ENCODE results near the gene NCOA7. TPM values are rescaled to one million over a fixed set of nuclear protein-coding genes. Genes with fewer than 3 reads are reported as not detected.

NCOA7 gene
- total RNA-seq, 1 experiment from 2014 or later: 37.3 TPM

DNA sequence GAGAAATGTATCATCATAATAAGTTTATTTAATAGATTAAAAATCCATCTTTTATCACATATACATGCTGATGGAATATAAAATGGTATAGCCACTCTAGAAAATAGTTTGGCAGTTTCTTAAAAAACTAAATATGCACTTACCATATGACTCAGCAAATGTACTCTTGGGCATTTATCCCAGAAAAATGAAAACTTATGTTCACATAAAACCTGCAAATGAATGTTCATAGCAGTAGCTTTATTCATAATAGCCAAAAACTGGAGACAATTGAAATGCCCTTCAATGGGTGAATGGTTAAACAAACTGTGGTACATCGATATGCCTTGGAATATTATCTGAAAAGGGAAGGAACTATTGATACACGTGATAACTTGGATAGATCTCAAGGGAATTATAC, 6.4 kb upstream of the NCOA7 start:
- no peaks in the 10 kb centered on the region for H3K36me3 ChIP-seq (ENCODE audit: control insufficient read depth, insufficient read depth, low read length)
- H3K27me3 ChIP-seq (ENCODE audit: control insufficient read depth, insufficient read depth, low read length): no peaks in the 10 kb centered on the region
- in situ Hi-C loops (cut with HindIII; ENCODE audit: low pct_unique_long_range_greater_than_20kb, low sequenced_read_pairs): no loop called here
- ATAC-seq: no peak
- no peak overlapping the region for H3K27ac ChIP-seq (ENCODE audit: low read length)
- no peak for DNase-seq (ENCODE audit: low read depth, low spot score)
- TF ChIP-seq SIN3A (IDR thresholded peaks at IDR 0.05; ENCODE audit: borderline replicate concordance, insufficient read depth, low read depth, low read length) (no peak), POLR2AphosphoS5 (IDR thresholded peaks at IDR 0.05; ENCODE audit: low read depth, low read length) (no peak), TCF7L2 (IDR thresholded peaks at IDR 0.05; ENCODE audit: low read depth, low read length) (no peak), CTCF (IDR thresholded peaks at IDR 0.05) (no peak)
- TF ChIP-seq, protein P1, sequence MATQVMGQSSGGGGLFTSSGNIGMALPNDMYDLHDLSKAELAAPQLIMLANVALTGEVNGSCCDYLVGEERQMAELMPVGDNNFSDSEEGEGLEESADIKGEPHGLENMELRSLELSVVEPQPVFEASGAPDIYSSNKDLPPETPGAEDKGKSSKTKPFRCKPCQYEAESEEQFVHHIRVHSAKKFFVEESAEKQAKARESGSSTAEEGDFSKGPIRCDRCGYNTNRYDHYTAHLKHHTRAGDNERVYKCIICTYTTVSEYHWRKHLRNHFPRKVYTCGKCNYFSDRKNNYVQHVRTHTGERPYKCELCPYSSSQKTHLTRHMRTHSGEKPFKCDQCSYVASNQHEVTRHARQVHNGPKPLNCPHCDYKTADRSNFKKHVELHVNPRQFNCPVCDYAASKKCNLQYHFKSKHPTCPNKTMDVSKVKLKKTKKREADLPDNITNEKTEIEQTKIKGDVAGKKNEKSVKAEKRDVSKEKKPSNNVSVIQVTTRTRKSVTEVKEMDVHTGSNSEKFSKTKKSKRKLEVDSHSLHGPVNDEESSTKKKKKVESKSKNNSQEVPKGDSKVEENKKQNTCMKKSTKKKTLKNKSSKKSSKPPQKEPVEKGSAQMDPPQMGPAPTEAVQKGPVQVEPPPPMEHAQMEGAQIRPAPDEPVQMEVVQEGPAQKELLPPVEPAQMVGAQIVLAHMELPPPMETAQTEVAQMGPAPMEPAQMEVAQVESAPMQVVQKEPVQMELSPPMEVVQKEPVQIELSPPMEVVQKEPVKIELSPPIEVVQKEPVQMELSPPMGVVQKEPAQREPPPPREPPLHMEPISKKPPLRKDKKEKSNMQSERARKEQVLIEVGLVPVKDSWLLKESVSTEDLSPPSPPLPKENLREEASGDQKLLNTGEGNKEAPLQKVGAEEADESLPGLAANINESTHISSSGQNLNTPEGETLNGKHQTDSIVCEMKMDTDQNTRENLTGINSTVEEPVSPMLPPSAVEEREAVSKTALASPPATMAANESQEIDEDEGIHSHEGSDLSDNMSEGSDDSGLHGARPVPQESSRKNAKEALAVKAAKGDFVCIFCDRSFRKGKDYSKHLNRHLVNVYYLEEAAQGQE (IDR thresholded peaks at IDR 0.05; ENCODE audit: insufficient read depth in 1 of 2, low read depth in 2 of 2, low read length in 1 of 2): no peak
- ChIA-PET CTCF (interaction anchor here (0.6 to 2.4 kb wide), 2 partner anchors 172 to 553 kb away, joined by 3 to 6 read pairs; partner anchors contain the start of gene HINT3), POLR2A (interaction anchor here (0.7 kb wide), 1 partner anchor 101 kb away, joined by 4 read pairs; no protein-coding TSS in a partner anchor)
- H3K4me1 ChIP-seq (ENCODE audit: control insufficient read depth, insufficient read depth, low read length): peaks cover 10% of the 10 kb centered on the region
- H3K9me3 ChIP-seq (ENCODE audit: control insufficient read depth, insufficient read depth, low read depth, low read length): no peaks in the 10 kb centered on the region
- H3K4me3 ChIP-seq (ENCODE audit: low read depth in 2 of 2, low read length in 2 of 2): no peak overlapping the region
- intact Hi-C loops (cut with micrococcal nuclease; ENCODE audit: unreplicated experiment): loop anchor here (5.0 kb wide), 1 partner anchor 188 kb away; no protein-coding TSS in a partner anchor
- BruUV-seq (replicated peaks): no TSS peak

DNA sequence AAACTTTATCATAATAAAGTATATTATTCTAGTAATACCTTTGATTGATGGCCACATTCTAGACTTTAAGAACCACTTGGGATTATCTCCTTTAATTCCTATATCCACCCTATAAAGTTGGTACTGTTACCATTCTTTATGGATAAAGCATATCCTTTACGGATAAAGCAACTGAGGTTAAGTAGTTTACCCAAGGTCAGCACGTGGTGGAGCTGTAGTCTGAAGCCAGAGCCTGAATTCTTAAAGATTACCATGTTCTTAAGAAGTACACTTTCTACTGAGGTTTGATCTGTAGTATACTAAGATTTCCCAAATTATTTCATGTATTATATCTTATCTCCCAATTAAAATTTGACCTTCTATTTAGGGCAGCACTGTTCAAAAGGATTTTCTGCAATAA, 3.0 kb upstream of the NCOA7 start:
- ChIA-PET CTCF (interaction anchor here (0.6 kb wide), 1 partner anchor 616 kb away, joined by 8 read pairs; no protein-coding TSS in a partner anchor), POLR2A (no interaction called here)
- no peak for ATAC-seq
- DNase-seq (ENCODE audit: low read depth, low spot score): no peak
- Histone ChIP-seq H3K4me3 (ENCODE audit: low read depth in 2 of 2, low read length in 2 of 2) (no peak overlapping the region), H3K9me3 (ENCODE audit: control insufficient read depth, insufficient read depth, low read depth, low read length) (no peaks in the 10 kb centered on the region), H3K4me1 (ENCODE audit: control insufficient read depth, insufficient read depth, low read length) (peaks cover 24% of the 10 kb centered on the region), H3K27ac (ENCODE audit: low read length) (no peak overlapping the region), H3K36me3 (ENCODE audit: control insufficient read depth, insufficient read depth, low read length) (no peaks in the 10 kb centered on the region; the same call in 1 of the 2 replicates), H3K27me3 (ENCODE audit: control insufficient read depth, insufficient read depth, low read length) (no peaks in the 10 kb centered on the region)
- in situ Hi-C loops (cut with HindIII; ENCODE audit: low pct_unique_long_range_greater_than_20kb, low sequenced_read_pairs): no loop called here
- TF ChIP-seq CTCF (IDR thresholded peaks at IDR 0.05) (peak; percentile 44; the same call in 1 of the 2 replicates), POLR2AphosphoS5 (IDR thresholded peaks at IDR 0.05; ENCODE audit: low read depth, low read length) (no peak), TCF7L2 (IDR thresholded peaks at IDR 0.05; ENCODE audit: low read depth, low read length) (no peak)
- BruUV-seq (replicated peaks): no TSS peak
- intact Hi-C loops (cut with micrococcal nuclease; ENCODE audit: unreplicated experiment): no loop called here

Measured in Panc1 (cell line).